Measurements from ENCODE around the gene ASIP. TPM values are rescaled to one million over a fixed set of nuclear protein-coding genes. Genes with fewer than 3 reads are reported as not detected.
"Not testable (repeated sequence)": the region's sequence is repeated elsewhere in the genome, so short reads cannot be mapped to it uniquely, and the experiment has no call there.

The ASIP gene
- total RNA-seq, 6 experiments from 2014 or later: 0.42 TPM; not detected in 5

DNA sequence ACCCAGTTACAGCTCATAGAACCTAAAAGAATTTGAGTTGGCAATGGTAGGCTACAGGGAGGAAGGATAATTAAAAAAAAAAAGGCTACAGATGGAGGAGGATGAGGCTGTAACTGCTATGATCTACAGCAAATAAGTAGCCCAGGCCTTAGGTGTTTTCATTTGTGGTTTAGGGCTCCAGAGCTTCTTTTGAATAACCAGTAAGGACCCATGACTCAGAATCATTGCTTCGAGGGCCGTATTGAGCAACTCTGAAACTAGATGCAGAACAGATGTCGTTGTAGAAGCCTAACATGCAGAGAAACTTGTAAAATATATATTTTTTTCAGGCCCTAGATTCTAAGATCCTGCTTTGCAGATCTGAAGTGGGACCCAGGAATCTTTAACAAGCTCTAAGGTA lies 19.0 kb upstream of the ASIP start:
- no peak for ATAC-seq

DNA sequence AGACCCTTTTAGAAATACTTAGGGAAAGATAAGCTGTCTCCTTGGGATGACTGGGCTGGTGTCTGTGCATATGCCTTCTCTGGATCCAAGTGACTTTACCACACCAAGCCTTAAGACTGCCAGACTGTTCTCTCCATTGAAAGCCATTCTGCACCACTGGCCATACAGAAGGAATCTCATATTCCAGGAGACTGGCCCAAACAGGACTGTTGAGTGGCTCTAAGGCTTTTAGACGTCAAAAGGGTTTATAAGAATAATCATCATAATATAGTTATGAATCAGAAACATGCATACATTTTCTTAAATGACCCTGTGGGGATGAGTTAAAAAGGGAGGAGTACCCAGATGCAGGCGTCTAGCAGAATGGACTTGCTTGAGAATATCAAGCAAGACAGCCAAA lies 17.0 kb upstream of the ASIP start:
- DNase-seq; intact Hi-C loops (cut with DNase I); ATAC-seq; H3K4me3 ChIP-seq; H3K9me3 ChIP-seq; H3K4me1 ChIP-seq; H3K36me3 ChIP-seq; H3K27me3 ChIP-seq; H3K27ac ChIP-seq: not testable (repeated sequence)
- WGBS (ENCODE audit: insufficient coverage, low coverage, low lambda C conversion rate, missing lambda C conversion rate): no CpG with 5 or more reads among the region's 2 CpGs

More for the DNA sequence above, 19.0 kb upstream of the ASIP start:
- no peak overlapping the region for H3K27ac ChIP-seq
- no peaks in the 10 kb centered on the region for H3K36me3 ChIP-seq
- WGBS (ENCODE audit: insufficient coverage, low coverage, low lambda C conversion rate, missing lambda C conversion rate): 60% methylated on average over 2 of the region's 3 CpGs
- H3K4me1 ChIP-seq: no peaks in the 10 kb centered on the region
- no peak for TF ChIP-seq POLR2A (IDR thresholded peaks at IDR 0.05)
- TF ChIP-seq, protein P1, sequence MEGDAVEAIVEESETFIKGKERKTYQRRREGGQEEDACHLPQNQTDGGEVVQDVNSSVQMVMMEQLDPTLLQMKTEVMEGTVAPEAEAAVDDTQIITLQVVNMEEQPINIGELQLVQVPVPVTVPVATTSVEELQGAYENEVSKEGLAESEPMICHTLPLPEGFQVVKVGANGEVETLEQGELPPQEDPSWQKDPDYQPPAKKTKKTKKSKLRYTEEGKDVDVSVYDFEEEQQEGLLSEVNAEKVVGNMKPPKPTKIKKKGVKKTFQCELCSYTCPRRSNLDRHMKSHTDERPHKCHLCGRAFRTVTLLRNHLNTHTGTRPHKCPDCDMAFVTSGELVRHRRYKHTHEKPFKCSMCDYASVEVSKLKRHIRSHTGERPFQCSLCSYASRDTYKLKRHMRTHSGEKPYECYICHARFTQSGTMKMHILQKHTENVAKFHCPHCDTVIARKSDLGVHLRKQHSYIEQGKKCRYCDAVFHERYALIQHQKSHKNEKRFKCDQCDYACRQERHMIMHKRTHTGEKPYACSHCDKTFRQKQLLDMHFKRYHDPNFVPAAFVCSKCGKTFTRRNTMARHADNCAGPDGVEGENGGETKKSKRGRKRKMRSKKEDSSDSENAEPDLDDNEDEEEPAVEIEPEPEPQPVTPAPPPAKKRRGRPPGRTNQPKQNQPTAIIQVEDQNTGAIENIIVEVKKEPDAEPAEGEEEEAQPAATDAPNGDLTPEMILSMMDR (IDR thresholded peaks at IDR 0.05): no peak
- no peak for DNase-seq
- H3K4me3 ChIP-seq: no peak overlapping the region
- intact Hi-C loops (cut with DNase I): no loop called here
- H3K9me3 ChIP-seq: no peaks in the 10 kb centered on the region
- H3K27me3 ChIP-seq: no peaks in the 10 kb centered on the region

DNA sequence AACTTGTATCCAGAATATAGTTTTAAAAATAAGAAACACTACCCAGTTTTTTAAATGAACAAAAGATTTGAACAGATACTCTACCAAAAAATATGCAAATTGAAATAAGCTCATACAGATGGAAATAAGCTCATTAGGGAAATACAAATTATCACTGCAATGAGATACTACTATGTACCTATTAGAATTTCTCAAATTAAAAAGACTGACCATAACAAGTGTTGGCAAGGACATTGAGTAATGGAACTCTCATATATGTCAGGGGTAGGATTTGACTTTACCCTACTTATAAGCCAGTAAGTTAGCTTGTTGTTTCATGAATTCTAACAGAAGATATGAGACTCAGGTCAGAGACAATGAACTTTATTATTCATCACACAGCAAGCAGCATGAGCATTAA lies 9.6 kb upstream of the ASIP start:
- no peaks in the 10 kb centered on the region for H3K4me1 ChIP-seq
- H3K27me3 ChIP-seq: no peaks in the 10 kb centered on the region
- H3K4me3 ChIP-seq: no peak overlapping the region
- H3K36me3 ChIP-seq: no peaks in the 10 kb centered on the region
- TF ChIP-seq, protein P1 (IDR thresholded peaks at IDR 0.05): no peak
- TF ChIP-seq POLR2A (IDR thresholded peaks at IDR 0.05): no peak
- DNase-seq: no peak
- H3K9me3 ChIP-seq: no peaks in the 10 kb centered on the region
- no peak overlapping the region for H3K27ac ChIP-seq
- no peak for ATAC-seq
- intact Hi-C loops (cut with DNase I): no loop called here

DNA sequence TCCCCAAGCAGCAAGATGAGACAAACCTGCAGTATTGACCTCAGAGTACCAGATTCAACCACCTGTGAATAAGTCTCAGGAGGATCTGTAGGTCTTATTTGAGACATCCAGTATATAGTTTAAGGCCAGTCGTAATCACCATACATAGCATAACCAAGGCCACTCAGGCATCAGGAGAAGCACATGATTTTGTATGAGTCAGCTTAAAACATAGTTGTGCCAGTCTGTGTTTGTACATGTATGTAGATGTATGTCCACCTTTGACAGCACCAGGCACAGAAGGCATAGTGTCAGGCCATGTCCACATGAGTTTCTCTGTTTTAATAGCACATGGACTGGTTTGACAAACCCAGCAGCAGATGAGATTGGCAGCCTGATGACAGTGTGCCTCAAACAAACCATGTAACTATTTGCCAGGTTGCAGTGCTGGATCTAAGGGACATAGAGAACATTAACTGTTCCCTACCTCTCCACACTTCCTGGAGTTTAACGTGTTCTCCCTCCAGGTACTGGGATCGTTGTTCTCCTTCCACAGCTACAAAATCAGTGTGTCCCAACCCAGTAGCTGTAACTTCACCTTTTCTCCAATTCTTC lies 8.6 kb upstream of the ASIP start:
- Histone ChIP-seq H3K9me3 (no peaks in the 10 kb centered on the region), H3K4me3 (no peak overlapping the region), H3K36me3 (no peaks in the 10 kb centered on the region), H3K4me1 (no peaks in the 10 kb centered on the region), H3K27me3 (no peaks in the 10 kb centered on the region), H3K27ac (no peak overlapping the region)
- 90% methylated on average over 2 of the region's 3 CpGs for WGBS (ENCODE audit: insufficient coverage, low coverage, low lambda C conversion rate, missing lambda C conversion rate)
- intact Hi-C loops (cut with DNase I): no loop called here
- no peak for DNase-seq
- ATAC-seq: no peak
- no peak for TF ChIP-seq POLR2A (IDR thresholded peaks at IDR 0.05)
- TF ChIP-seq, protein P1 (IDR thresholded peaks at IDR 0.05): no peak

DNA sequence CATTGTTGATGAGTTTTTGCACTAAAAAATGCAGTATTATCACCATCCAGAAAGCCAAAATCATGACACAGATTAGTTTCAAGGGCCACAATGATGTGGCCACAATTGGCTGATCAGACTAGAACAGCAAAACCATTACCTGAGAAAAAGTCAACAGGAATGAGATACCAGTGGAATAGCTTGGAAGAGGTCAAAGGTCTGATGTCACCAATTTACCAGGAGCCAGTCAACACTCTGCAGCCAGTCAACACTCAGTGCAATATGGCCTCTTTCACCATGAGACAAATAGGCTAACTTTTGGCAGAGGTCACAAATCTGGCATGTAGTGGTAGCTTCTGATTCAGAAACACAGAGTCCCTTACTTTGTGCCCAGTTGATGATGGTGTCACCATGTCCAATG lies 7.5 kb upstream of the ASIP start:
- DNase-seq: no peak
- Histone ChIP-seq H3K9me3 (no peaks in the 10 kb centered on the region), H3K36me3 (no peaks in the 10 kb centered on the region), H3K4me1 (no peaks in the 10 kb centered on the region), H3K27me3 (no peaks in the 10 kb centered on the region), H3K27ac (no peak overlapping the region), H3K4me3 (no peak overlapping the region)
- intact Hi-C loops (cut with DNase I): no loop called here
- no peak for TF ChIP-seq POLR2A (IDR thresholded peaks at IDR 0.05)
- TF ChIP-seq, protein P1 (IDR thresholded peaks at IDR 0.05): no peak
- no peak for ATAC-seq

Measured in right lobe of liver (tissue), 6 donors.